Activated gamma-delta T cell treated with anti-CD3 and anti-CD28 coated beads, Interleukin-2, amount 50 U/mL, for 16 hours (primary cell): ENCODE data around the gene IQSEC1.

Experiments
- DNase-seq: peaks from one replicate; pipeline ENCODE4 v3.0.0-alpha.2; 2020; ENCODE audit warnings: low read depth

IQSEC1 gene

DNA sequence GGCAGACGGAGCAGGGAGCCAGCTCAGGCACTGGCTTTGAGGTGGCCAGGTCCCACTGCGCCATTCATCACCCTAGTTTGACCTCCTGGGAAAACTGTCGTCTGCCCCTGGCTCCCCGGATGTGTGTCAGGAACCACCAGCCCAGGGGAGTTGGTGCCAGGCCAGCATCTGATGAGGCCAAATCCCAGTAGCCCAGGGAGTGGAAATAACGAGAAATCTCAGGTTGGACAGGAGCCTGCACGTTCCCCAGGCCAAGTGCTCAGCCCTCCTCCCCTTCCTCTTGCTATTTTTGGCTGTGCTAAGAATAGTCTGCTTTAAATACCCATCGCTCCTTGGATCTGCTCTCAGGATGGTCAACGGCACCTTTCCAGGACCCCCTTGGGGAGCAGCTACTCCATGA is 138.8 kb downstream of the IQSEC1 start:
- DNase-seq, result no peak

DNA sequence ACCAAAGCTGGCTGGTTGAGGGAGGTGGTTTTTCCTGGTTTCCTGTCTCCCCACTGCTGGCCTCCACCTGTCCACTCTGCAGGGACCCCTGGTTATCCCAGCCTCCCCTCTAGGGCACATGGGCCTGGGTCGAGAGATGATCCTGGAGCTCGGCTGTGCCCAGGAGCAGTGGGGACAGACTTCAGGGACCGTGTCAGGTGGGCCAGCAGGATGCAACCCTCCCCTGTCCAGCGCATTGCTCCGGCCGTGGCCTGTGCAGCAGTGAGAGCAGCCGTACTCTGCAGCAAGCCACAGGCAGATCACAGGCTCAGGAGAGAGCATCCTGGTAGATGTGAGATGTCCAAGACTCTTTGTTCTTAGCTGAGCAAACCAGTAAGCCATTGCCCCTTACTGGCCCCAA is 139.3 kb downstream of the IQSEC1 start:
- no peak for DNase-seq

DNA sequence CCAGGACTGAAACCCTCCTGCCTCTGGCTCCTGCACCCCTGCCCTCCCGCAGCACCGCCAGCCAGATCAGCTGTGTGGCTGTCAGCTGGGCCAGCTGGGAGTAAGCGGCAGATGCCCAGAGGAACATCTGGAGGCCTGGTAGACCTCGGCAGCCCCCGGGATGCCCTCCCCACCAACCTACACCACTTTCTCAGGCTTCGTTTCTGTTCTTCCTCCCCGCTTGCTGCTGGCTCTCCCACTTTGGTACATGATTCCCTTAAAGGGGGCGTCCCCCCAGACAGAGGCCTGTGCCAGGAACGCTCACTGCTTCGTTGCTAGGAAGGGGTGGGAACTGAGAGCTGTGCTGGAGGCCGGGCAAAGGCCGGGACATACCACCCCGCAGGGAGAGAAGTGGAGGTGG is 140.5 kb downstream of the IQSEC1 start:
- no peak for DNase-seq

DNA sequence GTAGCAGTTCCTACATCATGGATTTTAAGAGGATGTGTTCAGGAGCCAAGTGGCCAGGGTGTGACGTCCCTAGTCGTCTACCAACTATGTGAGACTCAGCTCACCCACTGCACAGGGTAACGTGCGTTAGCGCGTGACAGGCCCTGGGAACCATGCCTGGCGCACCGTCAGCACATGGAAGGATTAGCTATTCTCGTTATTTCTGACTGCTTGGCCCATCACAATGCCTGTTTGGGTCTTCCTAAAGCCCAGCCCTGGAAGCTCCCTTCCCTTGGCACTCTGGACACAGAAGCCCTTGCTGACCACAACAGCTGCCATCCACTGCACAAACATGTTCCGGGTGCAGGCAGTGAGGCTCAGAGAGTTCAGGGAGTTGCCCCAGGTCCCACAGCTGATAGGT is 140.9 kb downstream of the IQSEC1 start:
- no peak for DNase-seq

DNA sequence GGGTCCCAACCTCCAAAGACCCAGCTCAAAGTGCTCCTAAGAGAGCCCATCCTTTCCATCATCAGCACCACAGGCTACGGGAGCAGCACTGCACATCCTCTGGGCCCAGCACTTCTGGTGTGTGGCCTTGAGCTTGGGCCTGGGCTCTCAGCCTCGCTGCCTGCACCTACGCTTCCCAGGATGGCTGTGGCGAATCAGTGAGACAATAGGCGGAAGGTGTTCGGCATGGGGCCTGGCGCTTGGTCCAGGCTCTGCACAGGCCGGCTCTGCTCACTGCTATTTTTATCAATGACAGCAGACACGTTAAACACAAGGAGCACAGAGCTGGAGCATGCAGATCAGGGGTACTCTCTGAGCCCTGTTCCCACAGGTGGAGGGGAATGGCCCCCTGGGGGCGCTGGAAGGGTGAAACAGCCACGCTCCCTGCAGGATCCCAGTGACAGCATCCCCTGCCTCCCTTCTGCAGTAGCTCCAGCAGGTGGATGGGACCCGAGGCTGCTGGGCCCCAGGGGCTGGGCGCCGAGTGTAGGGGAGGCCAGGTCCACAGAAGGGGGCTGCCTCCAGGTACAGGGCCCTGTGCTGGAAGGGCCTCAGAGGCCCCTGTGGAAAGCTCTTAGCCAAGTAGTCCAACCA is 141.8 kb downstream of the IQSEC1 start:
- no peak for DNase-seq

DNA sequence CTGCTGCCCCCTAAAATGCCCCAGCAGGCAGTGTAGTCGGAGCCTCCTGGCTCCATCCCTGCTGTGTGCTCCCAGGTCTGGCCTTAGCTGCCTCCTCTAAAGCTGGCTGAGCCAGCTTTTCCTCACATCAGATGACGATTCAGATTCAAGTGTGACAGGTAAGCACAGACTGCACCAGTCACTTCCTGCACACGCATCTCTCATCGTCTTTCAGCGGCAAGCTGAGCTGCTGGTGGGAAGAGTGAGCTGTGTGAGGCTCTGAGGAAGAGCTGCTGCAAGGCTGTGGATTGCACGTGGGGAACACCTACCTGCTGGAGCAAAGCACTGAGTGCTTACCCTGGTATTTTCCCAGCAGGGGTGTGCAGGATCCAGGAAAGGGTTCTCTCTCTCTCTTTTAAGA is 143.4 kb downstream of the IQSEC1 start:
- no peak for DNase-seq

DNA sequence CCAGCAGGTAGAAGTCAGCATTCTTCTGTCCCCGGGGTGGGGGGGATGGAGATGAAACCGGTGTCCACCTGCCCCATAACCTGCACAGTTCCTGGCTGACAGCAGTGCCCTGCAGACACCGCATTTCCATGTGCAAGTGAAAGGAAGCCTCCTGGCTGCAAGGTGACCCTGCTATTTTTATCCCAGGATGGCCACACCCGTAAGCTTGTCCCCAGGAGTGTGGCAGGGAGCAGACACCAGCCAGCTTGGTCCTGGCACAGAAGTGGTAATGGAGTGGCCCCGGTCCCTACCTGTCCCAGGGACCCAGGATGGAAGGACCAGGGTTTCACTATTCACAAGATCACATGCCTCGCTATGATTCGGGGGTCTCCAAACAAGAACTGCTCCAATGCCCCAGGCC is 146.6 kb downstream of the IQSEC1 start:
- no peak for DNase-seq

DNA sequence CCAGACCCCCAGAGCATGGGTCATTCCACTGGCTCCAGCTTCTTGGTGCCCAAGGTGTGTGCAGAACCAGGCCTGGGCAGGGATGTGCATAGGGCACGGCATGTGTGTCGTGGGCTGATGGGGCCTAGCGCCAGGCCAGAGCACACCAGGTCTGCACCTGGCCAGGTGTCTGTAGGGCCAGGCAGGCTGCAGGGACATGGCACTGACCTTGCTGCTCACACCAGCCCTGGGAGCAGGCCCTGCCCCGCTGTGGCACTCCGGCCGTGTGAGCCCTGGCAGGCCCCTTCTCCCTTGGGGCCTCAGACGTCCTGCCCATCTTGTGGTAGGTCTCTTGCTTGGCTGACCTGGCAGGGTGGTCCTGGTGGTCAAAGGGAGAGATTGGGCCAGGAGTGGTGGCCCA is 147.6 kb downstream of the IQSEC1 start:
- DNase-seq, result no peak

DNA sequence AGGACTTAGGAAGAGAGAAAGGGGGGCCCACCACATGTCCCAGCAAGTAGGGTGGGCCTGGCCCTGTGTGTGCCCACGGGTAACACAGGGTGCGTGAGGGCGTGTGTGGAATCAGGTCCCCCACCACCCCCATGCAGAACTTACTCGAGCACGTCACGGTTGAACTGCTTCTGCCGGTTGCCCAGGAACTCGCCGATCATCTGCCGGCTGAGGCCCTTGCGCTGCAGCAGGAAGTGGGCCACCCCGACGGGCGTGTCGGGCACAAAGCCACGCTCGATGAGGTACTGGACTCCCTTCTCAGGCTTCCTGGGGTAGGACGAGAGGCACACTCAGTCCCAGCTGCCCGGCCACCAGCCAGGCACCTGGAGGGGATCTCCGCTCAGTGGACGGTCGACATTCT is 148.8 kb downstream of the IQSEC1 start:
- DNase-seq, result no peak

DNA sequence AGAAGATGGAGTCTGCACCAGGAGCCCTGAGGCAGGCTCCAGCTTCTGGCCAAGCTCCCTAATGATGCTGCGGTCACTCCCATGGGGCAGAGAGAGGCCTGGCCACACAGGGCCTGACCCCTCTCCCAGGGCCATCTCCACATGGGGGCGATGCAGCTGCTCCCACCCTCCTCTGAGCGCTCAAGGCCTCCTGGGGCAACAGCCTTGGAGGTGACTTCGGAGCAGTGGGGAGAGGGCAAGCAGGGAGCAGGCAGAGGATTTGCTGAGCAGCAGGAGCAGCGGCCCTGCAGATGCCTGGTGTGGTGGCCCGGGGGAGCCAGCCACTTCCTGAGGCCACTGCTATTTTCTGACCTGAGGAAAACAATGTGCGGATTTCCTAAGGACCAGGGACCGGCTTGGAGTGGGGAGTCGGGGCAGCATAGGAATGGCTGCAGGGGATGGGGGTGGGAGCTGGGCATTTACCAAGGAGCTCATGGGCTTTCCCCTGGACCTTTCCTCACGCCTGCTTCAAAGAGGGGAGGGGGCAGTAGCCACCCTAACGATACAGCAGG is 150.3 kb downstream of the IQSEC1 start:
- no peak for DNase-seq

DNA sequence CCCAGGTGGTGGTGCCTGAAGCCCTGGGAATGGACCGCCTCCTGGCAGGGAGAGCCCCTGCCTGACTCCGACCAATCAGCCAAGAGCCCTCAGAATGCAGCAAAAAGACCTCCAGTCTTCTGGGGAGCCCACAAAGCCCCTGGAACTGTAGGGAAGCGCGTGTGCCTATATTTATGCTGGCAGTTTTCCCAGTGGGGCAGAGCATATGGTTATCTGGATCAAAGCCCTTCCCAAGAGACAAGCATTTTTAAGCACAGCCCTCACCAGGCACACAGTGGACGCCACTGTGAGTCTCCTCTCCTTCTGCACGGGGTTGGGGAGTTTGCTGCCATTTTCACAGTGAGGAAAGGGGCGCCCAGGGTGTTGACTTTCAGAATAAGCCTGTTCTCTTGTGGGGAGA is 150.9 kb downstream of the IQSEC1 start:
- no peak for DNase-seq

DNA sequence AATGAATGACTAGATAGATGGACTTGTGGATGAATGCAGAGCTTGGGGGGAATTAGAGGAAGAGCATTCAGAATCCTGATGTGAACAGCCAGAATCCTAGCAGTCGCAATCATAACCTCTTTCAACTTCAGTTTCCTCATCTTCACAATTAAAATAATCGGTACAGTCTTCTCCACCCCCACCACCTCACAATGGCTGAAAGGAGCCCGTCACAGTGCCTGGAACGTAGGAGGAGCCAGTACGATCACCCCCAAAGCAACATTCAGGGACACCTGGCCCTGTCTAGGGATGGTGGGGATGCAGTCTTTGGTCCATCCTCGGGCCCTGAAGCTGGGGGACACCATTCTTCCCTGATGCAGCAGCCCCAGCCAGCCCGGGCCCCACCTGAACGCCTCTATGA is 151.5 kb downstream of the IQSEC1 start:
- DNase-seq, result no peak

DNA sequence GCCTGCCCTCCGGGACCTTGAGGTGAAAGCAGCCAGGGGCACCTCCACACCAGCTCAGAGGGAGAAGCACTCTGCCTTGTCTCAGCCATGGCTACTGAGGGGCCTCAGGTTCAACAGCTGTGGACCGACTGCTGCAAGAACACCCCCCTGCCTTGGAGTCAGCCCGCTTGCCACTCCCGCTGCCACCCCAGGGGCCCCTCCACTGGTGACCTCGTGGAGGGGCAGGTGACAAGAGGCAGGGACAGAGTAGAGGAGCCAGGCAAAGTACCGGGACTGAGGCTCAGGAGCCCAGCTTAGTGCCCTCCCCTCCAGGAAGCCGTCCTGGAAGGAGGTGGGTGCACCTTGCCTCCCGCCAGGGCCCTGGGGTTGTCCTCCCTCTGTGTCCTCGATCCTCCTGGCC is 152.3 kb downstream of the IQSEC1 start:
- DNase-seq, result no peak

DNA sequence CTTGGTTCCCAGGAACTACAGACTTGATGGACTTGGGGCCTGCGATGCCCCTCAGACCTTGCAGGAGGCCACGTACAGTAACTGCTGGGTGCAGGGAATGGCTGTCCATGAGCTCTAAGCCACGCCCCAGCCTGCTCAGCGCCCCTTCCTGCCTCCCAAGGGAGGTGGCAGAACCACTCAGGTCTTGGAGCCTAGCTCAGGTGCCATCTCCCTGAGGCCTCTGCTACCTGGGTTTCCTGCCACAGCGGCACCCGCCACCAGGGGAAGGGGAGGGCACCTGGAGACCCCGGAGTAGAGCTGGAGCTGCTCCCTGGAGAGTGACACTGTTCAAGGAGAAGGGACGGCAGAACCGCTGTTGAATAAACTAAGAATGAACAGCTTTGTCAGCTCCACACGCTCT is 154.0 kb downstream of the IQSEC1 start:
- no peak for DNase-seq

DNA sequence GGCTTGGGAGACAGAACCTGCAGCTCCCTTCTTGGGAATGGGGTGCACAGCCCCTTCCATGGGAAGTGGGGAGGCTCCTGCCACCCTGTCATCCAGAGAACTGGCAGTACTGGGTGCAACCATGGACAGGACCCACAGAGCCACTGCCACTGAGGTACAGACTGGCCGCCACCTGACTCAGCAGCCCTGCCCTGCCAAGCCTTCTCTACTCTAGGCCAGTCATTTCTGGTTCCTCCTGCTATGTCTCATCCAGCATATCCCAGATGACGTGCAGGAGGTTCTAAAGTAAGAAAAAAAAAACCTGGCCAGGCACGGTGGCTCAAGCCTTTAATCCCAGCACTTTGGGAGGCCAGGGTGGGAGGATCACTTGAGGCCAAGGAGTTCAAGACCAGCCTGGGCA is 155.0 kb downstream of the IQSEC1 start:
- no peak for DNase-seq

DNA sequence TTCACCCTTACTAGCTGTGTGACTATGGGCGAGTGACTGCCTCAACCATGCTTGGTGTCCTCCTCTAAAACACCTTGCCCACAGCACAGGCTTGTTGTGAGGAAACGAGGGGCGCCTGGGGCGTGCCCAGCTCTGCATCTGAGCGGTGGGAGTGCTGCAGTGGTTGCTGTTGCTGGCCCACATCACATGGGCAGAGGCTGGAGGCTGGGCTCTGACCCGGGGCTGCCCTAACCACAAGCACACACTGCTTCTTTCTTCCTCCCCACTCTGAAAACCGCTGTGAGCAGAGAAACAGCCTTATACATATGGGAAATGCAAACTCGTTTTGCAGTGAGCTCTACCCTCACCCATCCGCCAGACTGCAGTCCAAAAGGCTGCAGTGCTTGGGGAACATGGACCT is 157.1 kb downstream of the IQSEC1 start:
- DNase-seq, result peak; percentile 45

DNA sequence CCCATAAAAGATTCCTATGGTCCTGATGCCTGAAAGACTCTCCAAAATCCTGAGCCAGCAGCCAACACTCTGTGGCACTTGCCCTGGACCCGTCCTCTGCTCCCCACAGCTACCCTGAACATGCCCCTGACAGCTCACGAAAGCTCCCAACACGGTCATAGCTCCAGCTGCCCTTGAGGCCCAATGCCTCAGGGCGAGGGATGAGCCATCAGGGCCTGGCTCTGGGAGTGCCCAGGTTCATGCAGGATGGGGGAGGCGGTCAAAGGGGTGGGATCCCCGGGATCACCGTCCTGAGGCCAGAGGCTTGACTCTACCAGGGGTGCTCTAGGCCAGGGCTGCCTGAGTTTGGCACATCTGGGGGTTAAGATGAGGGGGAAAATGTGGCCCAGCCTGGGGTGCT is 159.1 kb downstream of the IQSEC1 start:
- DNase-seq, result no peak

DNA sequence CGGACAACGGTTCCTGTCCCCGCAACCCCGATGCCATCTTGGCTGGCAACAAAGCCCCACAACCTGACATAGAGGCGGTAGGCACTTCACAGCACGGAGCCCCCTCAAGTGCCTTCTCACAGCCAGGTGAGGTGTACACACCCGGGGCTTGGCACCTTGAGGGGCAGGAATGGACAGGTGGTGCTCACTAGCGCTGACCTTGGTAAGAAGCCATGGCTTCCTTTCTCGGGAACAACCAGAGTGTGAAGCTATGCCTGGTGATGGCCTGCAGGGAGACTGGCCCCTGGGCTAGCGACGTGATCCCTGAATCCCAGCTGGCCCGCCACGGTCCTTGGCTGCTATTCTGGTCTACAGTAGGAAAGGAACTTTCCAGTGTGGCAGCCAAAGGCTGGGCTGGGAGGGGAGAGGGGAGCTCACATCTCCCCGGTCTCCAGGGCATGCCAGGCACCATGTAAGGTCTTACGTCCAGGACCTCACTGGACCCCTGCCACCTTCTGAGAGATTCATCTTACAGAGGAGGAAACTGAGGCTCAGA is 161.3 kb downstream of the IQSEC1 start:
- DNase-seq, result no peak

DNA sequence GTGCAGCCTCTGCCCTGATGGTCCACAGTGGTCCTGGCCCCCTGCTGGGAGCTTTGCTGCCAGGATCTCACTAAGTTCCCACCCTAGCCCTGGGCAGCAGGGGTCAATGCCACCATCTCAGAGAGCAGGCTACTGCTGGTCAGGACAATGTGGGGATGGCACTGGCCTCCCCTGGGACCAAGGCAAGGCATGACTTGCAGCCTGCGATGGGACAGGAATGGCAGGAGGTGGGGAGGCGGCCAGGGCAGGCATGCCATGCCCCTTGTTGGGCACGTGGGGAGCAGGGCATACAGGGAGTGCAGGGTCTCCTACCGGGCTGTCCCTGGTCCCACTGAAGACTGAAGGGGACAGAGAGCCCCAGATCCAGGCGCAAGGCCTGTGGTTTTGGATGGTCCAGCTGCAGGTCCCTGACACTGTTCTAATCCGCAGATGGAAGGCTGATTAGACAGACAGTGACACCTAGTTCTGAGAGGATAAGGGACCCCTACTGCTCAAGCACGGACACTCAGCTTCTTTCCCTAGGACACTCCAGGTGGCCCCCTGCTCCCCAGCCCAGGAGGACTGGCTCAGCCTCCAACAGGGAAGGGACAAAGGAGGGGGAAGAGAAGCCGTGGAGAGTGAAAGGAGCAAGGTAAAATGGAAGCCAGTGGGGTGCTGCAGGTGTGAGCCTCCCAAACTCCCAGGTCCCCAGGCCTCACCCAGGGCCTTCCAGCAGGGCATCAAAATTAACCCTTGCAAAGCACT is 162.7 kb downstream of the IQSEC1 start:
- DNase-seq, result no peak

DNA sequence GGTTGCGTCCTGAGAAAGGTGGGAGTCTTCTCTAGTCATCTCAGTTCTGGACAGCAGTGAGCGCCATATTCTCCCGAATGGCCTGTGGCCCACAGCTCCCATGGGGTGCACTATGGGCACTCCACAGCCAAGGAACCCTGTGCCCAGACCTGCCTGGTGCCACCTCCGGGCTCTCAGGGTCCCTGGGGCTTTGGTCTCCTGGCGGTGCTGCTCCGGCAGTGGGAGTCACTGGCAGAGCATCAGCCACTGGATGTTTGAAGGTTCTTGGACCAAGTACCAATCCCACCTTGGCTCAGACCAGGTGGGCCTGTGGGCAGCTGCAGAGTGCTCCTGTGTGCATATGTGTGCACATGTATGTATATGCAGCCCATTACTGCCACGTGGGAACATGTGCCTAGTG is 163.5 kb downstream of the IQSEC1 start:
- no peak for DNase-seq

DNA sequence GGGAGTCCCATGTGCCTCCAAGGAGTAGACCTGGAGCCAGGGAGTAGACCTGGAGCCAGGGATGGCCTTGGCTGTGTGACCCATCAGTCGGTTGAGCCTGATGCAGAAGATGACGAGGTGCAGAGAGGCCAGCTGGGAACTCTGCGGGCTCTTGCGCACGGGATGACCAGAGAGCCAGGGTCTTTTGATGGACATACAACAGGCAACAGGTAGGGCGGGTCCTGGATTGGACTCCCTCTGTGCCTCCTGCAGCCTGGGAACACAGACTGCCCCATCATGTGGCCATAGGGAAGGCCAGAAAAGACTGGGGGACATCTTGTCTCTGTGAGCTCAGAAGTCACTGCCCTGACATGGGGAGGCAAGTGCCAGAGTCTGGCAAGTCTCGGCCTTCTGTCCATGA is 164.4 kb downstream of the IQSEC1 start:
- DNase-seq, result no peak

DNA sequence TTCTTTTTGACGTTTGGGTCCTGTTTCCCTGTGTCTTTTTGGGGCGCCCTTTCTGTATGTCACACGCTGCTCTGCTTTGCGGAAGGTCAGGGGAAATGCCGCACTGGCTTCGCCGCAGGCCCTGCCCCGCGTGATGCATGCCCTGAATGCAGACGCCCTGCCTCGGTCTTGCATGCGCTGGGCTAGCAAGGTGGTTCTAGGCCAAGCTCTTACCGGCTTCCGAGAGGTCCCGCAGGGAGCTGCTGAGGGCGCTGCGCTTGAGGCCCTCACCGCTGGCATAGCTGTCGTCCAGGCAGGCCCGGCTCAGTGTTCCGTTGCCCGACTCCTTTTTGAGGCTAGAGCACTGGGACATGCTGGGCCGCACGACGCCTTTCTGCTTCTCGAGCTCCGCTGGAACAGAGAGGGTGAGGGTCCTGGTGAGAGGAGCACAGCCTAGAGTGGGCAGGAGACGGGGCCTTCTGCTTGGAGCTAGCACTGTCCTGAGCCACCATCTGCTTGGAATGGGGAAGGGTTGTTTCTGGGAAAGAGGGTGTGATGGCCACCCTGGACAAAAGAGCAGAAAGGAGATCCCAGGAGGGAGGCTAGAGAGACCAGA is 165.0 kb downstream of the IQSEC1 start:
- DNase-seq, result no peak

DNA sequence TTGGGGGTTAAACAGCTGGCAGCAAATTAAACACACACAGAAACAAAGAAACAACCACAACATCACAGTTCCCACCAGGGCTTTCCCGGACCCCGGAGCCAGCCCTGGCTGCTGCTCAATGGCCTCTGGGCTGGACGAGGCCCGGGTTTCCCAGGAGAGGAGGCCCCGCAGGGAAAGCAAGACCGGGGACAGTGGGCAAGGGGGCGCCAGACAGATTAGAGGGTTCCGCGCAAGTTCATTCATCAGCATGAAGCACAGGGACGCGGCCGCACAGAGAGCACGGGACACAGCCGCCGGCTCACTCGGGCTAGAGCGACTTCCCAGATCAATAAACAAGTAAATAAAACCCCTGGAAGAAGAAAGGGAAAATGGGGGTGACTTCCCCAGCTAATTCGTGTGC is 165.5 kb downstream of the IQSEC1 start:
- DNase-seq, result no peak
